NCI-H2227 (cell line): Measurements from ENCODE around the gene AUTS2.

ENCODE experiments used
- DNase-seq: peaks from one replicate; lab custom pipeline; 2025; ENCODE audit not compliant: unreplicated experiment; lab: John Stamatoyannopoulos, UW

Gene AUTS2

DNA sequence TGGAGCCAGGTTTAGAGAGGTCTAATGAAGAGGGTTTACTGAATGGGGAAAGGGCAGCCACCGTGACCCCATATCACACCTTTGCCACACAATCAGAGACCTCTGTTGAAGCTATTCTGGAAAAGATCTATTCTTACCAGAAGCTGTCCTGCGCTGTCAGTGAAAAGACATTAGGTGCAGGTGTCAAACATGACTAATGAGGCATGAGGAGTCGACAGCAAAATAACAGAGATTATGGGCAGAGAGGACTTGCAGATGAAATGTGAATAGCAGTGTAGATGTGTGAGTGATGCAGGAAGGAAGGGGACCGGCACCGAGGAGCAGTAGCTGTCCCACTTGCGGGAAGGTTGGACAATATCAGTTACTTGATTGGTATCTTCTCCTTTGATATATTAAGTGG is 906.0 kb downstream of the AUTS2 start:
- peak; percentile 42 for DNase-seq

- DNase-seq: no peak
Measured at GRCh38 chr7:70505468-70505867, 907.2 kb downstream of the AUTS2 start.

DNA sequence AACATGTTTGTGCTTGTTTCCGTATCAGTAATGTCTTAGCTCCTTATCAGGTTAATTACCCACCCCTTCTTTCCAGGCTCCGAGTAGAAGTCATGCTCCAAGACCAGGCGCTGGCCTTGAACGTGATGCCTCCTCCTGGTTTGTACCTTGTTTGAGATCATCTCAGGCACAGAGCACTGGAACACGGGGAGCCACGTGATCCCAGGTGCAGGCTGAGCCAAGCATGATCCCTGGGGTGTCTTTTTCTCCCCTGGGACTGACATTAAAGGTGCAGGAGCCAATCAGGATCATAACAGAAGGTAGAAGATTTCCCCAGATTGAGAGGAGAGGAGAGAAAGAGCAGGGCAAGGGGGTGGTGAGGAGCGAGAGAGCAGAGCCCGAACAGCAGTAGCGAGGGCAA is 907.6 kb downstream of the AUTS2 start:
- no peak for DNase-seq

DNA sequence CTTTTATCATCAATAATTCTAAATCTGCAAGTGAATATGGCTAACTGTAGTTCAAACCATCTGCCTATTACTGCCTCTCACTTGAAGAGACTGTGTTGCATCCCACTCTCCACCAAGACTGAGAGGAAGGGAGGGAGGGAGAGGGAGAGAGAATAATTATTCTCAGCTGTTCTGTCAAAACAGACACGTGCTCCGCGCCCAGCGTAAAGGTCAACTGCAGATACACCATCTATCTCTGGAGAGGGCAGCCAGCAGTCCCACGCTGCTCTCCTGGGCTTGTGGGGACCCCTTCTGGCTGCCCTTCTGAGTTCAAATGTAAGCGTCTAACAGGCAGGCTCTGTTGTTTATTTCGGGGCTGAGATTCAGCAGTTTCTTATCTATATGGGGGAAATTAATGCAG is 908.2 kb downstream of the AUTS2 start:
- DNase-seq: peak; percentile 84

DNA sequence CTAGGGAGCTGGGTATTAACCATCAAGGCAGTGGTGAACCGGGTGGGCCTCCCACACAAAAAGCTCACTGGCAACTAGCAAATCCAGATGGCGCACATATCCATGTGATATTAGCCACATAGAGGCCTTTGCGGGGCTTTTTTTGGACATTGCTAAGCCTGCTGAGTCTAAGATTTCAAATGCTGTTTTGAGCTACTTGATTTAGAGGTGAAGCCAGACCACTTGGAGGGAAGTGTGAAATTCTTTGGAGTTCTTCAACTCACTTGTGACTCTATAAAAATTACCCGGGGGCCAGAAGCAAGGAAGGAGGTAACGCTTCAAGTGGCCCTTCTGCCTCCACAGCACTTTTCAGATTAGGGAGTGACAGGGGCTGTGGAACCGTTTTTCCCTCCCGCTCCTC is 913.9 kb downstream of the AUTS2 start:
- no peak for DNase-seq

GRCh38 chr7:70512761-70513160 is 914.5 kb downstream of the AUTS2 start:
- peak; percentile 55 for DNase-seq

DNA sequence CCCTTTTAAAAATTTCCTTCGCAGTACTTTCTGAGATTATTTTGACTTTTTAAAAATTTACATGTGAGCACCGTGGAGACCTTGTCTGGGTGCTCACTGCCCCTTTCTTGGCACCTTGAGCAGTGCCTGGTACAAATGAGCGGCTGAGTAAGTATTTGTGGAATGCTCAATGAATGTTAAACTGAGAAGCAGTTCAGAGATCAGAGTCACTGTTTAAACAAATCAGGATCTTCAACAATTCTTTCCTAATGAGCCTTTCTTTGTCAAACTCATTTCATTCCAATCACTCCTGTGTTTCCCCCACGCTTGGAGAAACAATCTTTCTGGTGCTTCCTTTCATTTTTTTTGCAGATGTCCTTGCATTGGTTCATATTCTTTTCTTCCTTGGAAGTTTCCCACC is 922.3 kb downstream of the AUTS2 start:
- no peak for DNase-seq

GRCh38 chr7:70523249-70523988 is 925.1 kb downstream of the AUTS2 start:
- no peak for DNase-seq

DNA sequence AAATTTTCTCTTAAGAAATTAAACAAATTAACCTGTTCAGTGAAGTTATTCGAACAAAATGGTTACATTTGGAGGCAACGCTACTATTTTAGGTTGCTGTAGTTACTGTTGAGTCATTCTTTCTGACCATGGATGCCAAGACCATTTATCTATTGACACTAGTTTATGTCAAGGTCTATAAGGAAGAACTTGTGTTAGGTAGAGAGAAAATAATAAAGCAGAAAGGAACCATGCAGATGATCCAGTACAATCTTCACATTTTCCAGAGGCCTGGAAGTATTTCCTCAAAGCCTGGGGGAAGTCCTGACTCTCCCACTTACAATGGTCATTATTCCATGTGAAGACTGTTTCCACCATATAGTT is 925.7 kb downstream of the AUTS2 start:
- no peak for DNase-seq

DNA sequence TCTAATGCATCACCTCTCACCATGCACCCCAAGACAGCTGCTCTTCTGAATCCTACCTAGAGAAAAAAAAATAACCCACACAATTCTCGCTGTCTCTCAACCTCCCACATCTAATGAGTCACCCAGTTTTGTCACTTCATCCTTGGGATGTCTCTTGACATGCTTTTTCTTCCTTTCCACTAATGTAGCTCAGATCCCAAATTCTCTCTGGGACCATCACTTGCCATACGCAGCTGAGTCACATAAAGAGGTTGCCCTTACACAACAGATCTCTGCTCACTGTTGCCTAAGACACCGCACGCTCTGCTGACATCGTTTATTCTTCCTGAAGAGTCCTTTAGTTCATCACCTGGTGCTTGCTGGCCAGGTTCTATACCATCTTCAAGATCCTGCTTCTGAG is 927.7 kb downstream of the AUTS2 start:
- no peak for DNase-seq

DNA sequence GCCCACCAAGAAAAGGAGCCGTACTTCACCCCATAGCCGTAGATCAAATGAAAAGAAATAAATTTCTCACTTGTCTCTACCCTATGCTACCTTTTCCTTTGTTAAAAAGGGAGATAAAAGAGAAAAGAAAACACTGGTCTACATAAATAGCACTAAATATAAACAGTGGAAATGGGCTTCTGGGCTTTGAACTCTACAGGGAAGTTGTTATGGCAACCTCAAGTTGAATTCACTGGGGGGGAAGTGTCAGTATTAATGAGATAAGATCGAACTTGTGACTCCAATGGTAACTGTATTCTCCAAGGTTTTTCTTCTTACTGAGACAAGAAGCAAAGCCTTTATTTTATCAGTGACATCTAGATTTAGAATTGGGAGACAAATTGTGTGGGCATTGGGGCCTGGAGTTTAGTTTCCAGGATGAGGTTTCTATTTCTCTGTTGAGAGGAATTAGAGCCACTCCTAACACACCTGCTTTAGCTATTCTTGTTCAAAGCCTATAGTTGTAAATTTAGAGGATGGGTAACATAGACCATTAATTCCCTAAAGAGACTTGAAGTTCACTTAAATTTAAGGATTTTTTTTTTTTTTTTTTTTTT is 929.3 kb downstream of the AUTS2 start:
- DNase-seq: no peak

DNA sequence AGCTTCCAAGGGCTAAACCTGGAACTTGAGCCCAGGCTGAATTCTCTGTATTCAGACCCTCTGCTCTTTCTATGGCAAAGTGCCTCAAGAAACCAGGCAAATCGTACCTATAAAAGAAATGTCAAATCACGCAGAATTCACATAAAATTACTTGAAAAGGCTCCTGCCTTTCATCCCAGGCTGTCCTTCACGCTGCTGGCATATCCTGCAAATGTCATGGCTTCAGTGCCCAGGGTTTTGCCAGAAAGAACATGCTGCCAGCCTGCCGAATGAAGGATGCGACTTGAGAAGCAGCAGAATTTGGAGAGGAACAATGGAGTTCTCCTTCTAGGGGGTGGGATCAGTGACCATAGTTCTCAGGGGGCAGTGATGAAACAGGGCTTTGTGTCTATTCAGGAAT is 931.2 kb downstream of the AUTS2 start:
- DNase-seq: no peak

DNA sequence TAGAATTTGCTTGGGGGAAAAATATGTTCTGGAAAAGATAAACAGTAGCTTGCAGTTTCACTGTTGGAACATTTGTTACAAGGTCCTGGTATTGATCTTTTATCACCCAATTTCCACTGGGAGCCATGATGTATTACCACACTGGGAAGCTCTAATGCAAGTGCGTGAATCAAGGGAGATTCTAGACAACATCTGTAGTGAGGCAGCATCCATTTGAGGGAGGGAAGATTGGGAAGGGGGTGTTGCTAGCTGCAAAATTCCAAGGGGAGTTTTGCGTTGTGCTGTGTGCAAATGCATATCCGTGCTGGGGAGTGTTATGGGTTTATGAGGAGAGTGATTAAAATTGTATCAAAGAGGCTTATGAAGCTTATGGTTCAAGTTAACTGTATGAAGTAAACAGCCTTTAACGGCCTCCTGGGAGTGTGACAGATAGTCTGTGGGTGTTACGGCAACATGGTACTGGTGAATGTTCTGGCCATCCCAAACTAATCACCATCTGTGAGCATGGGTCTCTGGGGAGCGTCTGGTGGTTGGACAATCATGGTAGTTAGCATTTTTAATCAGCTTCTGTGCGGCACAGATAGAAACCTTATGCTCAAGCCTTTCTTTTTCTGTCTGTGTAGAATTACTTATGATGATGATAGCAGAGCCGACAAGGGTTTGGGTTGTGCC is 931.8 kb downstream of the AUTS2 start:
- no peak for DNase-seq

DNA sequence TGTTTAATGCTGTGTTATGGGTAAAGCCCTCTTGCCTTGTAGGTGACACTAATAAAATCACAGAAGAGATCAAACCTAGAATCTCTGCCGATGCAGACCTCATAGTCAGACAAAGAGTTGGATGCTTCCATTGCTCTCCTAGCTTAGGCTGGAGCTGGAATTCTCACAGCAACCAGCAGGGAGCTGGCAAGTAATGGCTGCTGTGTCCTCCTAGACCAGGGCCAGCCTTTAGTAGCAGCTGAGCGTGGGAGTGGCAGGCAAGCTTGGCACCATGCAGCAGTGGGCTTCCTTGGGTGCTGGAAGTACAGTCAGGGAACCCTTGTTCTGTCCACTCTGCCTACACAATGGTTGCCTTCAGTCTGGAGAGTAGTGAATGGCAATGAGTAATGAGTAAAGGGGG is 935.3 kb downstream of the AUTS2 start:
- DNase-seq: no peak

- DNase-seq: no peak
Measured at GRCh38 chr7:70539205-70539604, 940.9 kb downstream of the AUTS2 start.

- no peak for DNase-seq
Measured at GRCh38 chr7:70539617-70540016, 941.3 kb downstream of the AUTS2 start.

DNA sequence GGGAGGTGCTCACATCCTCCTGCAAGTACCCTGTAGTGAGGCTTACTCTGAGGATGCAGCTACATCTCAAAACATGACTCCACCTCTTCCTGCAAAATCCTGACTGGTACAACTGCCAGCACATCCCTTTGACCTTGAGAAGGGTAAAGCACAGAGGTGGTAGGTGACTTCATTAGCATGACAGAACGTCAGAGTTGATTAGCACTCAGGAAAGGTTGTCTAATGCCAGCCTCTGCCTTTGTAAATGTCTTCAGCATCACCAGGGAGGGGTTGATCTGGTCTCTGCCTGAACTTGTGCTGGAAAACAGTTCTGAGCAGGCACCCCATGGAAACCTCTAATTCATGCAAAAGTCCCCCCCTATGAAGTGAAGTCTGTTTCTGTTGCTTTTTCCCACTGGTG is 942.4 kb downstream of the AUTS2 start:
- no peak for DNase-seq

DNA sequence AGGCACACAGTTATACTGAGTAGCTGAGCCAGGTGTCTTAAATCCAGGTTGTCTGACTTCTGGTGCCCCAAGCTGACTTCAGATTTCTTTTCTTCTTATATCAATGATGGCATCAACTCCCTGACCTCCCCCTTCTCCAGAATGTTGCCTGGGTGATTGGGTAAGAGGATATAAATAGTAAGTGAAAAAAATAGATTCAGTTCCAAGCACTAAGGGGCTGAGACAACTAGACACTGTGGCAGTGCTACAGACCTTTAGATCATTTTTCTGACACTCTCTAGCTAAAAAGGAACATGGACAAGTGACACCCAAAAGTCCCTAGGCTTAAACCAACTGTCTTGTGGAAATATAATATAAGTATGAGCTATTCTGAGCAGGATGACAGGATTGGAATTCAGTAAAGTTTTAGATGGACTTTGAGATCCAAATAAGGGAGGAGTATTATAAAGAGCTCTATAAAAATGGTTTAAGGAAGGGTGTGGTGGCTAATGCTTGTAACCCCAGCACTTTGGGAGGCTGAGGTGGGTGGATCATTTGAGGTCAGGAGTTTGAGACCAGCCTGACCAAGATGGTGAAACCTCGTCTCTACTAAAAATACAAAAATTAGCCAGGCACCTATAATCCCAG is 944.6 kb downstream of the AUTS2 start:
- DNase-seq: no peak

- DNase-seq: no peak
Measured at GRCh38 chr7:70544016-70544415, 945.7 kb downstream of the AUTS2 start.

DNA sequence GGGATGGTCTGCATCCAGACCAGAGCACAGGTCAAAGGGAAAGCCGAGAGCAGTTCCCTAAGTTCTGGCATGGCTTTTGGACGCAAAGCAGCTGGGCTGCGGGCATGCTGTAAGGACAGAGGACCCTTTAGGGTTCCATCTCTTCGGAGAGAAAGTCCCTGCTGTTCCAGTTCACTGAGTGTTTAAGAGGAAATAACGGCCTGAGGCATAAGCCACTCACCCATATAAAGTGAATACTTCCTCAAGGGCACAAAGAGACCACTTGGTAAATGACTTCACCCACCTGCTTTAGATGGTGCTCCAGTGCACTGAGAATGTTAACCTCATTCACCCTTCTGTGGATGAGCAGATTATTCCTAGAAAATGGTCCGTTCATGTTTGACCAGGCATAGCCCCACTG is 946.9 kb downstream of the AUTS2 start:
- no peak for DNase-seq

- no peak for DNase-seq
Measured at GRCh38 chr7:70552141-70552540, 953.9 kb downstream of the AUTS2 start.

GRCh38 chr7:70553364-70553763 is 955.1 kb downstream of the AUTS2 start:
- DNase-seq: no peak
